ENCODE measurements around the gene TMEM39B. TPM values are rescaled to one million over a fixed set of nuclear protein-coding genes. Genes with fewer than 3 reads are reported as not detected.

TMEM39B gene
- total and polyA plus RNA-seq, 2 of the 4 experiments (the other 2 are of a cell fraction) = 6.5 to 28.7 TPM

DNA sequence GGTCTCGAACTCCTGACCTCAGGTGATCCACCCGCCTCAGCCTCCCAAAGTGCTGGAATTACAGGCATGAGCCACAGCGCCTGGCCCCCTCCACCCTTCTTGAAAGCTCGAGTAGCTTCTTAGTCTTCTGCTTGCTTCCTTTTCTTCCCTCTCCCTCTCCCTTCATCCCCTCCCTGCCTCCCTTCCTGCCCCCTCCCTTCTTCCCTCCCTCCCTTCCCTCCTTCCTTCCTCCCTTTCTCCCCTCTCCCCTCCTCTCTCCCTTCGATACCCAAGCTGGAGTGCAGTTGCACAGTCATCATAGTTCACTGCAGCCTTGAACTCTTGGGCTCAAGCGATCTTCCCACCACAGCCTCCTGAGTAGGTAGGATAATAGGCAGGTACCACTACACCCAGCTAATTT lies 47.2 kb upstream of the TMEM39B start:
- H4K5ac ChIP-seq (ENCODE audit: low read depth, low read length) = no peak overlapping the region
- H3K4me1 ChIP-seq (ENCODE audit: control insufficient read depth, insufficient read depth, low read length) = peaks cover 3% of the 10 kb centered on the region; the same call in 1 of the 2 replicates
- no peak overlapping the region for H2BK15ac ChIP-seq (ENCODE audit: low read depth, low read length)
- H2AFZ ChIP-seq (replicated peaks; ENCODE audit: low read length, poor library complexity) = no peak overlapping the region
- no peak overlapping the region for H2AK9ac ChIP-seq (replicated peaks; ENCODE audit: low read depth, low read length, poor library complexity)
- H3K79me1 ChIP-seq (ENCODE audit: low read depth in 1 of 2, low read length in 2 of 2) = peaks cover 0 to 31% of the 10 kb centered on the region in 2 experiments; a peak in 2 of 4 replicates
- H2AK5ac ChIP-seq (ENCODE audit: low read depth, low read length) = no peak overlapping the region
- 100% methylated on average over 1 to 2 of the region's 6 CpGs for WGBS, 2 experiments (ENCODE audit: extremely low coverage in 2 of 2, insufficient read length in 1 of 2)
- dilution Hi-C loops (cut with HindIII; ENCODE audit: low sequenced_read_pairs, unreplicated experiment) = no loop called here
- DNase-seq = no peak
- peaks cover 13% of the 10 kb centered on the region for H3K9me1 ChIP-seq (ENCODE audit: insufficient read depth, low read length)
- no peak overlapping the region for H2BK5ac ChIP-seq (ENCODE audit: low read depth, low read length, poor library complexity, severe bottlenecking)
- no peak overlapping the region for H3K14ac ChIP-seq (replicated peaks; ENCODE audit: low read depth, low read length)
- in situ Hi-C loops (cut with MboI; ENCODE audit: low sequenced_read_pairs) = no loop called here
- intact Hi-C loops (cut with micrococcal nuclease) = no loop called here
- peaks cover 97% of the 10 kb centered on the region for H4K20me1 ChIP-seq (ENCODE audit: insufficient read depth, low read length)
- H3K56ac ChIP-seq (ENCODE audit: extremely low read depth, insufficient read depth, low read length) = no peak overlapping the region
- no peak overlapping the region for H3K4ac ChIP-seq (ENCODE audit: low read depth, low read length)
- TF ChIP-seq CEBPB (IDR thresholded peaks at IDR 0.05; ENCODE audit: low read depth, low read length) (no peak), MAFK (IDR thresholded peaks at IDR 0.05; ENCODE audit: low read depth, low read length) (no peak), RFX5 (IDR thresholded peaks at IDR 0.05; ENCODE audit: low read depth, low read length) (no peak), CTCF (conservative IDR thresholded peaks at IDR 0.05; ENCODE audit: low read depth, low read length) (no peak), MXI1 (IDR thresholded peaks at IDR 0.05; ENCODE audit: borderline replicate concordance, low read depth, low read length) (no peak), FOS (IDR thresholded peaks at IDR 0.05; ENCODE audit: low read depth, low read length) (no peak), MAZ (IDR thresholded peaks at IDR 0.05; ENCODE audit: borderline replicate concordance, low read depth, low read length) (no peak), CHD1 (IDR thresholded peaks at IDR 0.05; ENCODE audit: low read depth, low read length) (no peak), POLR2A (IDR thresholded peaks at IDR 0.05; ENCODE audit: low read depth, low read length) (no peak), RCOR1 (IDR thresholded peaks at IDR 0.05; ENCODE audit: insufficient replicate concordance, low read length) (no peak)
- TF ChIP-seq, protein P1, sequence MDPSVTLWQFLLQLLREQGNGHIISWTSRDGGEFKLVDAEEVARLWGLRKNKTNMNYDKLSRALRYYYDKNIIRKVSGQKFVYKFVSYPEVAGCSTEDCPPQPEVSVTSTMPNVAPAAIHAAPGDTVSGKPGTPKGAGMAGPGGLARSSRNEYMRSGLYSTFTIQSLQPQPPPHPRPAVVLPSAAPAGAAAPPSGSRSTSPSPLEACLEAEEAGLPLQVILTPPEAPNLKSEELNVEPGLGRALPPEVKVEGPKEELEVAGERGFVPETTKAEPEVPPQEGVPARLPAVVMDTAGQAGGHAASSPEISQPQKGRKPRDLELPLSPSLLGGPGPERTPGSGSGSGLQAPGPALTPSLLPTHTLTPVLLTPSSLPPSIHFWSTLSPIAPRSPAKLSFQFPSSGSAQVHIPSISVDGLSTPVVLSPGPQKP (IDR thresholded peaks at IDR 0.05; ENCODE audit: borderline replicate concordance, low read depth, low read length) = no peak
- TF ChIP-seq, protein P2, sequence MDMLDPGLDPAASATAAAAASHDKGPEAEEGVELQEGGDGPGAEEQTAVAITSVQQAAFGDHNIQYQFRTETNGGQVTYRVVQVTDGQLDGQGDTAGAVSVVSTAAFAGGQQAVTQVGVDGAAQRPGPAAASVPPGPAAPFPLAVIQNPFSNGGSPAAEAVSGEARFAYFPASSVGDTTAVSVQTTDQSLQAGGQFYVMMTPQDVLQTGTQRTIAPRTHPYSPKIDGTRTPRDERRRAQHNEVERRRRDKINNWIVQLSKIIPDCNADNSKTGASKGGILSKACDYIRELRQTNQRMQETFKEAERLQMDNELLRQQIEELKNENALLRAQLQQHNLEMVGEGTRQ (IDR thresholded peaks at IDR 0.05; ENCODE audit: low read depth, low read length) = no peak
- no peak overlapping the region for H3K9ac ChIP-seq (ENCODE audit: low read depth, low read length)
- H3K9me3 ChIP-seq (ENCODE audit: control insufficient read depth, insufficient read depth, low read length) = no peaks in the 10 kb centered on the region
- no peak overlapping the region for H3K4me2 ChIP-seq (ENCODE audit: low read depth, low read length)
- no peaks in the 10 kb centered on the region for H3K27me3 ChIP-seq (ENCODE audit: control insufficient read depth, insufficient read depth, low read length)
- no peak overlapping the region for H2BK120ac ChIP-seq (ENCODE audit: low read depth, low read length)
- peaks cover 20% of the 10 kb centered on the region for H3K36me3 ChIP-seq (ENCODE audit: control insufficient read depth, insufficient read depth, low read length)
- CTCF ChIA-PET = no interaction called here
- no peak overlapping the region for H3K18ac ChIP-seq (ENCODE audit: low read depth, low read length)
- no peak overlapping the region for H4K91ac ChIP-seq (ENCODE audit: insufficient read depth, low read depth, low read length)
- H3K4me3 ChIP-seq (ENCODE audit: insufficient read depth, low read depth, low read length) = no peak overlapping the region
- POLR2A ChIA-PET (ENCODE audit: unreplicated experiment) = no interaction called here
- no peak for ATAC-seq (ENCODE audit: low read depth)
- no peak overlapping the region for H4K8ac ChIP-seq (ENCODE audit: low read depth in 2 of 2, low read length in 2 of 2)
- no TSS peak for BruUV-seq (replicated peaks)
- H3K27ac ChIP-seq (ENCODE audit: insufficient read depth, low read length) = no peak overlapping the region
- no peak overlapping the region for H2BK20ac ChIP-seq (ENCODE audit: low read depth, low read length)
- H3K23ac ChIP-seq (ENCODE audit: low read depth, low read length) = no peak overlapping the region

All from IMR-90 (cell line).